Measurements from ENCODE around the gene BSPH1.
"Not testable (repeated sequence)": the region's sequence is repeated elsewhere in the genome, so short reads cannot be mapped to it uniquely, and the experiment has no call there.

Gene BSPH1

DNA sequence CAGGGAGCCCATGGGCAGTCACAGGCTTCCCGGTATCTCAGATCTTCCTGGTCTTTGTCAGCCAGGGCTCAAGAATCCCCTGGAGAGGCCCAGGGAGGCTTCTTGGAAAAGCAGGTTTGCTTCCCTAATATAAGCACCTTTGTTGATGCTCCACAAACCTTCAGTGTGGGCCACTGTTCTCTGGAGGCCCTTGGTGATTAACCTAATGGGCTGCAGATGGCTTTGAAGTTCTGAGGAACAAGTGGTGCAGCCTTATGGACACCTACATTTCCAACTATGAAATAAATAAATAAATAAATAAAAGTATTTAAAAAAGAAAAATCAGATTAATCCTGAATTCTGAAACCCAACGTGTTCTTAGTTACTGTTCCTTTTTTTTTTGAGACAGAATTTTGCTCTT is at the start of gene BSPH1:
Gene BSPH1 (minus strand): TSS at position 101 of the 400 bp plus-strand sequence. CDS start 89 bp downstream, at position 12.
- DNase-seq = no peak

DNA sequence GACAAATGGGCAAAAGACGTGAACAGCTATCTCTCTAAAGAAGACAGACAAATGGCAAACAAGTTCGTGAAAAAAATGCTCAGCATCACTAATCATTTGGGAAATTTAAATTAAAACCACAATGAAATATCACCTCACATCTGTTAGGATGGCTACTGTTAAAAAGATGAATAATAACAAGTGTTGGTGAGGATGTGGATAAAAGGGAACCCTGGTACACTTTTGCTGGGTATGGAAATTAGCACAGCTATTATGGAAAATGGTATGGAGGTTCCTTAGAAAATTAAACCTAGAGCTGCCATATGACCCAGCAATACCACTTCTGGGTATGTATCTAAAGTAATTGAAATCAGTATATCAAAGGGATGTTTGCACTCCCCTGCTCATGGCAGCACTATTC is 44.8 kb upstream of the BSPH1 start:
- DNase-seq = no peak

DNA sequence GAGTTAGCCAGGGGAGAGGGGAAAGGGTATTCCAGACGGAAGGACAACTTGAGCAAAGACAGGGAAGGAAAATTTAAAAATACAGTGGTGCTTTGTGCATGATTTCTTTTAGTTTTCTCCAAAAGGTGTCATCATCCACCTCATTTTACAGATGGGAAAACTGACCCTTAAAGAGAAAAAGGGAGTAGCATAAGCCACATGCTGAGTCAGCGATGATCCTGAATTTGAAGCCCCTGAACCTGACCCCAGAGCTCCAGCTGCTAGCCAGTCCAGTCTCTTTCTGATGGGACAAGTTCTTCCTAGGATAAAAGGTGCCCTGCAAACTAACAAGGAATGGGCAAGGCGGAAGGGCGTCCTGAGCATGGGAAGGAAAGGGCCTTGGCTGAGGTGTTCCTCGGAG is 41.6 kb upstream of the BSPH1 start:
- no peak for DNase-seq

GRCh38 chr19:48030073-48030472 is 38.1 kb upstream of the BSPH1 start:
- DNase-seq = no peak

GRCh38 chr19:48029431-48029830 is 37.5 kb upstream of the BSPH1 start:
- DNase-seq = no peak

DNA sequence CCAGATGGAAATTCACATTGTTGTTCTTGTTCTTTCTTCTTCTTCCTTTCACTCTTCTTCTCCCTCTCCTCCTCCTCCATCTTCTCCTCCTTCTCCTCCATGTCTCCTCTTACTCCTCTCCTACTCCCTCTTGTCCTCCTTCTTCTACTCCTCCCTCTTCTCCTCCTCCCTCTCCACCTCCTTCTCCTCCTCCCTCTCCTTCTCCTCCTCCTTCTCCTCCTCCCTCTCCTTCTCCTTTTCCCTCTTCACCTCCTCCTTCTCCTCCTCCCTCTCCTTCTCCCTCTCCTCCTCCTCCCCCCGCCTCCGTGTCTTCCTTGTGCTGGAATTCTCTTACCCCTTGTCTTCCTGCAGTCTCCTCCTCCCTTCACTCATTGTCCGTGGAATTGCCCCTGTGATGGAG is 33.5 kb upstream of the BSPH1 start:
- DNase-seq = no peak

GRCh38 chr19:48023518-48023917 is 31.5 kb upstream of the BSPH1 start:
- DNase-seq = no peak

GRCh38 chr19:48023011-48023410 is 31.0 kb upstream of the BSPH1 start:
- no peak for DNase-seq

DNA sequence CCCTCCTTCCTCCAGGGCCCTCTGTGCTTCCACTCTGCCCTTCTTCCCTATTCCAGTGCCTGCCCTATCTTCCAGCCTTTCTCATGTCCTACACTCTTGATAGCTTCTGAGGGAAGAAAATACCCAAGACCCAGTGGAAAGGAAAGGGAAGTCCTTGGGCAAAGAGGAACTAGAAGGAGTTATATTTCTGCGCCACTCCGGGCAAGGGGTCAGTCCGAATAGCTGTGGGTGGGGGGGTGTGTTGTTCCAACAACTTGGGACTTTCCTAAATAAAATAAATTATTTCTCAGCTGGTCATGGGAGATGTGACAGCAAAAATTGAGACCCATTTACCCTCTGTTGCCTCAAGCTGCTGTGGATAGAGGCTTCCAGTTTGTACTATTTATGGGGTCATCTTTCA is 28.7 kb upstream of the BSPH1 start:
- no peak for DNase-seq

DNA sequence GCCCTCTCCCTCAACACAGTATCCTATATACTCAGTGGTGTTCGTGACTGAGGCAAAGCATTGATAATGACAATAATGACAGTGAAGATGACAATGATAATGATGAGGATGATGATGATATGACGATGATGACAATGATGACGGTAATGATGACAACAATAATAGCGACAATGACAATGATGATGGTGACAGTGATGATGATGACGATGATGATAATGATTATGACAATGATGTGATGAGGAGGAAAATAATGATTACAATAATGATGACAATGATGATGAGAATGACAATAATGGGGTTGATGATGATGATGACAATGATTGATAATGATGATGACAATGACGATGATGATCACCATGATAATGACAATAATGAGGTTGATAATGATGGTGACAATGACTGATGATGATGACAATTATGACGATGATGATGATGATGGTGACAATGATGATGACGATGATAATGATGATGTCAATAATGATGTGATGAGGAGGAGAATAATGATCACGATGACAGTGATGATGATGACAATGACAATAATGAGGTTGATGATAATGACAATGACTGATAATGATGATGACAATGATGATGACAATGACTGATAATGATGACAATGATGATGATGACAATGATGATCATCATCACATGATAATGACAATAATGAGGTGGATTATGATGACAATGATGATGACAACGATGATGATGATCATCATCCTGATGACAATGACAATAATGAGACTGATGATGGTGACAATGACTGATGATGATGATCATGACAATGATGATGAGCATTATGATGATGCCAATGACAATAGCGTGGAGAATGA is 19.2 kb upstream of the BSPH1 start:
- no peak for DNase-seq

DNA sequence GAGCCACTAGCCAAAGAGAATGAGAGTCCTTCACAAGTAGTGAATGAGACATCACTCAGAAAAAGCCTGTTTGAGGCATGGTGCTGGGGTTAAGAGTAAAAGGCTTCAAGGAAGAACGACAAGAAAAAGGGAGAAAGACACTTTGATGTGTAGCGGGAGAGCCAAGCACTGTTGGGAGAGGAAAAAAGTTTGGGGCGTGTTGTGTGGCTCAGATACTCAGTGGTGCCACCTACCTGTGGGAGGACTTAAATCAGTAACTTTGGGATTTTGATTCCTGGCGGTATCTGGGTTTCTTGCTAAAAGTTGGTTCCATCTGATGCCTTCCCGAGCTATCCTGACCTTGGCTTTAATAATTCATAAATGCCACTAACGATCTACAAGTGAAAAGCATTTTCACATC is 14.8 kb upstream of the BSPH1 start:
- no peak for DNase-seq

- DNase-seq = no peak
These were observed 12.3 kb upstream of the BSPH1 start for GRCh38 chr19:48004236-48004635.

DNA sequence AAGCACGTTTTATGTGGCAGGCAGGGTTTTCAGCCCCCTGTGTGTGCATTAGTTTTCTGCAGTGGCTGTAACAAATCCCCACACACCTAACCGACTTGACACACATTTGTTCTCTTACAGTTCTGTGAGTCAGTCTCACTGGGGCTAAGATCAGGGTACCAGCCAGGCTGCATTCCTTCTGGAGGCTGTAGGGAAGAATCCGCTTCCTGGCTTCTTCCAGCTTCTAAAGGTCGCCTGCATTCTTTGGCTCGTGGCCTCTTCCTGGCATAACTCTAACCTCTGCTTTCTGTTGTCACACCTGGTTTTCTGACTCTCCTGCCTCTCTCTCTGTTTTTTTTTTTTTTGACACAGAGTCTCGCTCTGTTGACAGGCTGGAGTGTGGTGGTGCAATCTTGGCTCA is 8.9 kb upstream of the BSPH1 start:
- DNase-seq = no peak

GRCh38 chr19:47998800-47999199 is 6.8 kb upstream of the BSPH1 start:
- no peak for DNase-seq

DNA sequence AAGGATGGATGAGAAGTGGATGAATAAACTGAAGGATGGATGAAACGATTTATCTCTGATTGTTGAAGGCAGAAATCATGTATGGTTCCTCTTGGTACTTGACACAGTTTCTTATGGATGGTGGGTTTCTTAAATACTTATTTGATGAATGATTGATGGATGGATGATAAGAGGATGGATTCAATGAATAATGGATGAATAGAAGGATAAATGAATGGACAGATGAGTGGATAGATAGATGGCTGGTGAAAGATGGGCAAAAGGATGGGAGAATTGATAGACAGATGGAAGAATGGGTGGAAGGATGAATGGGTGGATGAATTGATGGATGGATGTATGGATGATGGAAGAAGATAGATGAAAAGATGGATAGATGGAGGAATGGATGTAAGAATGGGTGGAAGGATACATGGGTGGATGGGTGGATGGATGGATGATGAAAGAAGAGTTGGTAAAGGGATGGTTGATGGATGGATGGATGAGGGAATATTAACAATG is 4.3 kb upstream of the BSPH1 start:
- no peak for DNase-seq

GRCh38 chr19:47994209-47994802 is 2.3 kb upstream of the BSPH1 start, which contains the start of gene ELSPBP1:
Gene ELSPBP1 (plus strand): TSS chr19:47994632. CDS start chr19:48008668, 14,036 bp downstream.
- DNase-seq = no peak

- no peak for DNase-seq
These were observed 670 bp downstream of the BSPH1 start for GRCh38 chr19:47991191-47991808.

DNA sequence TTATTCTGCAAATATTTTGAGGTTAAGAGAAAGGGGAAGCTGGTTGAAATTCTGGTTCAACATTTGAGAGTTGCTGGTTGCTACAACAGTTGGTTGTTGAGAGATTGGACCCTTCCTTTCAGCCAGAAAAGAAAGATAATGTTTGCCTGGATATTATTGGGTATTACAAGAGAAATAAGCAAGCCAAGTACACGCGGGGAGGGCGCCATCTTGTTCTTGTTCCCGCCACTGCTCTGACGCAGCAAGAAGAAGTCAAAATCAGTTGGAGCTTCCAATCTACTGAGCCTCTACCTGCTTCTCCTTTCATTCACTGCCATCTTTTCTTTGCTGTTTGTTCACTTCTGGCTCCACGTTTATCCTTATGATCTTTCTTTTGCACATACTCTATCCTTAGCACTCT is 18.4 kb downstream of the BSPH1 start:
- DNase-seq = no peak

DNA sequence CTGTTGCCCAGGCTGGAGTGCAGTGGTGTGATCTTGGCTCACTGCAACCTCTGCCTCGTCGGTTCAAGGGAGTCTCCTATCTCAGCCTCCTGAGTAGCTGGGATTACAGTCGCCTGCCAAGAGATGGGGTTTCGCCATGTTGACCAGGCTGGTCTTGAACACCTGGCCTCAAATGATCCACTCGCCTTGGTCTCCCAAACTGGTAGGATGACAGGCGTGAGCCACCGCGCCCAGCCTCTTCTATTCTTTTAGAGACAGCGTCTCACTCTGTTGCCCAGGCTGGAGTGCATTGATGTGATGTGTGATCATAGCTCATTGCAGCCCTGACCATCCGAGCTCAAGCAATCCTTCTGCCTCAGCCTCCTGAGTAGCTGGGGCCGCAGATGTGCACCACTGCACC is 36.0 kb downstream of the BSPH1 start:
- DNase-seq = not testable (repeated sequence)

DNA sequence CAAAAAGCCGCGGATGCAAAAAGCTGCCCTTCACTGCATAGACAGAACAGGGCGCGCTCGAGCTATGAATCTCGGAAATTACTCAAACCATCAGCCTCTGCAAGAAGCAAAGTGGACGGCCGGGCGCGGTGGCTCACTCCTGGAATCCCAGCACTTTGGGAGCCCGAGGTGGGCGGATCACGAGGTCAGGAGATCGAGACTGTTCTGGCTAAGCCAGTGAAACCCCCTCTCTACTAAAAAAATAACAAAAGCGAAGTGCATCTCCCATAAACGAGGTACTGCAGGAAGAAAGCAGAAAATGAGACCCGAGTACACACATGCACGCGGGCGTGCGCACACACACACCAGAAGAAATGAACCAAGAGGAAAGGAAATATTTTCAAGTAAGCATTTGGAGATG is 39.8 kb downstream of the BSPH1 start:
- DNase-seq = not testable (repeated sequence)

DNA sequence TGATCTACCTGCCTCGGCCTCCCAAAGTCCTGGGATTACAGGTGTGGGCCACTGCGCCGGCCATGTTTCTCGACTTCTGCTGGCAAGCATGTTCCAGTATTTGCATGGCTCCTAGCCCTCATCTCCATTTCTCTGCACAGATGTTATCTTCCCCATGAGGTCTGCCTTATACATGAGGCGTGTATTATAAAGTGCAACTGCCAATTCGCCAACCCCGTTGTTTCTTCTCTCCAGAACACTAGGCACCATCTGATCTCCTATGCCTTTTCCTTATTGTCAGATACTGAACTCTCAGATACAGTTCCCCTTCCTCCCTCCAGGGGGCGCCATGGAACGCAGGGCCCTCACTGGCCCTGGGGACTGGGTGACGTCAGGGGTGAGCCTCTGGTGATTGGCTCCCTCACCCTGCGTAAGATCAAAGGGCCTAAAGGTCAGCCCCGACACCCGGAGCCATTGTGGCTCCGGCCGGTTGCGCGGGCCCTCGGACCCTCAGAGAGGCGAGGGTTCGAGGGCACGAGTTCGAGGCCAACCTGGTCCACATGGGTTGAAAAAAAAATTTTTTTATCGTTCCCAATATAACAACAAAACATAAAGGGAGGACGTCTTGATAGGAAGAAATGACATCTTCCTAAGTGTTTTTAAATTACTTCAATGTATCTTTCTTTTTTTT is 42.0 kb downstream of the BSPH1 start:
- DNase-seq = not testable (repeated sequence)

GRCh38 chr19:47928581-47928980 is 63.4 kb downstream of the BSPH1 start:
- DNase-seq = not testable (repeated sequence)

- DNase-seq = not testable (repeated sequence)
These were observed 71.9 kb downstream of the BSPH1 start for GRCh38 chr19:47920107-47920506.

Measured in retina (tissue), 1 donor.